H1 (cell line): Measurements from ENCODE around the gene LAMA3. TPM values are rescaled to one million over a fixed set of nuclear protein-coding genes. Genes with fewer than 3 reads are reported as not detected.

Experiments
- HDAC6 ChIP-seq: IDR thresholded peaks from one replicate; pipeline ENCODE4 v1.7.1; 2012; ENCODE audit warnings: low read depth, mild to moderate bottlenecking, inconsistent platforms, low read length, moderate library complexity
- KDM1A ChIP-seq: fragments of 200-600, 300-600 bp; sonication (generic); IDR thresholded peaks from 2 replicates; pipeline ENCODE4 v1.7.1; 2016; ENCODE audit warnings: mild to moderate bottlenecking, low read length, borderline replicate concordance
- PHF8 ChIP-seq: fragments of 200-600 bp; sonication (generic); conservative IDR thresholded peaks from 2 replicates; pipeline ENCODE4 v1.7.1; 2012; ENCODE audit warnings: low read depth, mild to moderate bottlenecking, inconsistent platforms, low read length, moderate library complexity
- POLR2AphosphoS5 ChIP-seq: IDR thresholded peaks from 2 replicates; pipeline ENCODE4 v1.6.1; 2011; ENCODE audit warnings: low read depth, low read length
- POU5F1 ChIP-seq: IDR thresholded peaks from 2 replicates; pipeline ENCODE4 v1.6.1; 2011; ENCODE audit warnings: low read depth, mild to moderate bottlenecking, low read length, moderate library complexity
- SAP30 ChIP-seq: fragments of 300-600 bp; sonication (generic); IDR thresholded peaks from 2 replicates; pipeline ENCODE4 v1.7.1; 2012; ENCODE audit warnings: low read length, moderate library complexity, mild to moderate bottlenecking, inconsistent platforms; ENCODE audit not compliant: insufficient read depth, insufficient replicate concordance
- TAF1 ChIP-seq: IDR thresholded peaks from 2 replicates; pipeline ENCODE4 v1.6.1; 2011; ENCODE audit warnings: mild to moderate bottlenecking, low read depth, low read length
- ZNF274 ChIP-seq: IDR thresholded peaks from 2 replicates; pipeline ENCODE4 v1.7.0; 2012; ENCODE audit warnings: low read length, borderline replicate concordance; ENCODE audit errors: extremely low read depth
- polyA plus RNA-seq, 7 experiments: library from polyadenylated mRNA; depleted of rRNA in 3 of 7; stranded (reverse) in 5 of 7; unstranded in 2 of 7; fragments of >200 nt in 5 of 7; fragments of 200-250 nt in 2 of 7; gene quantifications; 1 replicate in 5 of 7; 2 replicates in 1 of 7; 4 replicates in 1 of 7; pipeline versions ENCODE4 v1.2.1 to v1.2.3, GENCODE V29; 2011 to 2013; ENCODE audit warnings: missing spikeins in 2 of 7, mixed read lengths in 2 of 7
- total RNA-seq: library from RNA; stranded (reverse); fragmentation: NEBNext Ultra II Directional; extraction: Animal tissue kit (Norgen Biotek cat#: 25700); gene quantifications from 2 replicates; pipeline ENCODE4 v1.2.1, GENCODE V29; 2021

Gene LAMA3
- total and polyA plus RNA-seq, 2 of the 8 experiments (the other 6 are each of a cell fraction or from before 2014, with no cell fraction given) = 0.76 to 5.0 TPM

DNA sequence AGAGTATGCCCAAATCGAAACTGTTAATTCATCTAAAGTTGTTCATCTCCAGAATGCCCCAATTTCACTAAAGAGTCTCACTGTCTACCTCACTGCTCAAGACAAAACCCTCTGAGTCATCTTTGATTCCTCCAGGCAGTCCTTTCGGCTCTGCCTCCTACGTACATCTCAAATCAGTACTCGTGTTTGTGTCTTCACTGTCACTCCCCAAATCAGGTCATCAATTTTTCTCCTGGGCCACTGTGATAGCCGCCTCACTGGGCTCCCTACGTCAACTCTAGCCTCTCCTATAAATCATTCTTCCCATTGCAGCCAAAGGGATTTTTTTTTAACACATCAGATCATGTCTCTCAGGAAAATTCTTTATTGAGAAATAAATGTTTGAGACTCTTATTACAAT lies 283.2 kb downstream of the LAMA3 start (continued):
- no peak for TF ChIP-seq PHF8
- no peak for TF ChIP-seq KDM1A
- TF ChIP-seq ZNF274 = no peak
- no peak for TF ChIP-seq TAF1
- TF ChIP-seq SAP30 = no peak
- TF ChIP-seq POU5F1 = no peak
- TF ChIP-seq HDAC6 = no peak
- no peak for TF ChIP-seq POLR2AphosphoS5
